ENCODE measurements around the gene LSP1.

GRCh38 chr11:1920128-1920908 lies 67.4 kb downstream of the LSP1 start:
- TF ChIP-seq POLR2A (IDR thresholded peaks at IDR 0.05) (no peak), CTCF (IDR thresholded peaks at IDR 0.05) (no peak), POLR2AphosphoS5 (IDR thresholded peaks at IDR 0.05) (no peak)

Data from sigmoid colon (tissue), 4 donors.